WTC11 (cell line): ENCODE data around the gene CTDSPL. TPM values are rescaled to one million over a fixed set of nuclear protein-coding genes. Genes with fewer than 3 reads are reported as not detected.

Experiments used
- ATAC-seq: fragments of 200-7000 bp; cut with Tn5 transposase; 2 replicates; pipeline ENCODE4 v1.10.0; 2021; ENCODE audit warnings: mild to moderate bottlenecking, moderate library complexity
- CTCF ChIA-PET: fragments of 300-600 bp; sonication (Branson Sonifier 250); formaldehyde crosslinking; loops from one replicate; lab custom pipeline; 2021; ENCODE audit warnings: antibody characterized with exemption; lab: Charles Lee
- POLR2A ChIA-PET: fragments of 350-600 bp; sonication (Branson Sonifier 250); formaldehyde crosslinking; loops from one replicate; lab custom pipeline; 2021; ENCODE audit warnings: antibody characterized with exemption; lab: Charles Lee
- DNase-seq: peaks from one replicate; pipeline ENCODE4 v3.0.0; 2021; ENCODE audit warnings: low spot score
- H3K27ac Mint-ChIP-seq: 2 replicates; pipeline ENCODE4 v1.8.0; 2021; ENCODE audit warnings: mixed read lengths
- H3K27me3 Mint-ChIP-seq: 2 replicates; pipeline ENCODE4 v1.8.0; 2021; ENCODE audit warnings: low read depth, mild to moderate bottlenecking, moderate library complexity, mixed read lengths
- H3K36me3 Mint-ChIP-seq: 2 replicates; pipeline ENCODE4 v1.8.0; 2021; ENCODE audit warnings: mixed read lengths
- H3K4me1 Mint-ChIP-seq: 2 replicates; pipeline ENCODE4 v1.8.0; 2022; ENCODE audit warnings: mixed read lengths
- H3K4me3 Mint-ChIP-seq: 2 replicates; pipeline ENCODE4 v1.8.0; 2021; ENCODE audit warnings: mild to moderate bottlenecking, moderate library complexity, mixed read lengths
- H3K9me3 Mint-ChIP-seq: 2 replicates; pipeline ENCODE4 v1.8.0; 2021; ENCODE audit warnings: mixed read lengths
- EMX1 ChIP-seq: fragments of 250-450 bp; sonication (Bioruptor Pico); IDR thresholded peaks from 2 replicates; pipeline ENCODE4 v1.8.0; 2021; ENCODE audit warnings: mild to moderate bottlenecking
- ESRRA ChIP-seq: sonication (generic); formaldehyde crosslinking; IDR thresholded peaks from 2 replicates; pipeline ENCODE4 v1.8.1; 2022; ENCODE audit warnings: mild to moderate bottlenecking, missing genetic modification reagents, borderline replicate concordance
- IRF2 ChIP-seq: sonication (generic); formaldehyde crosslinking; IDR thresholded peaks from 2 replicates; pipeline ENCODE4 v1.8.0; 2022; ENCODE audit warnings: low read depth, missing genetic modification reagents, borderline replicate concordance
- NFATC4 ChIP-seq: fragments of 250-450 bp; sonication (Bioruptor Pico); IDR thresholded peaks from 2 replicates; pipeline ENCODE4 v1.9.0; 2021; ENCODE audit warnings: mild to moderate bottlenecking
- NFYB ChIP-seq: sonication (generic); formaldehyde crosslinking; conservative IDR thresholded peaks from 2 replicates; pipeline ENCODE4 v1.8.0; 2022; ENCODE audit warnings: low read depth, missing genetic modification reagents
- NR3C1 ChIP-seq: sonication (generic); formaldehyde crosslinking; conservative IDR thresholded peaks from 2 replicates; pipeline ENCODE4 v1.8.1; 2023; ENCODE audit warnings: low read depth, mild to moderate bottlenecking, missing genetic modification reagents
- RORB ChIP-seq: fragments of 250-450 bp; sonication (Bioruptor Pico); IDR thresholded peaks from 2 replicates; pipeline ENCODE4 v1.9.0; 2021; ENCODE audit warnings: mild to moderate bottlenecking
- SMAD4 ChIP-seq: sonication (generic); formaldehyde crosslinking; IDR thresholded peaks from 2 replicates; pipeline ENCODE4 v1.8.0; 2022; ENCODE audit warnings: mild to moderate bottlenecking, missing genetic modification reagents
- SOX15 ChIP-seq: fragments of 250-450 bp; sonication (Bioruptor Pico); IDR thresholded peaks from 2 replicates; pipeline ENCODE4 v1.9.0; 2021; ENCODE audit warnings: mild to moderate bottlenecking
- TCF7 ChIP-seq: sonication (generic); formaldehyde crosslinking; IDR thresholded peaks from 2 replicates; pipeline ENCODE4 v1.8.0; 2022; ENCODE audit warnings: mild to moderate bottlenecking, low read depth, missing genetic modification reagents, moderate library complexity
- total RNA-seq: library from RNA; stranded (reverse); gene quantifications from 3 replicates; pipeline ENCODE4 v1.2.3, GENCODE V29; 2021
- TF ChIP-seq, protein P1 (sequence below): sonication (generic); formaldehyde crosslinking; IDR thresholded peaks from 2 replicates; pipeline ENCODE4 v1.8.1; 2022; ENCODE audit warnings: low read depth, mild to moderate bottlenecking, moderate library complexity, missing genetic modification reagents, borderline replicate concordance
- TF ChIP-seq, protein P2 (sequence below): sonication (generic); formaldehyde crosslinking; IDR thresholded peaks from 2 replicates; pipeline ENCODE4 v1.8.1; 2023; ENCODE audit warnings: mild to moderate bottlenecking, missing genetic modification reagents, moderate library complexity
- TF ChIP-seq, protein P3 (sequence below): sonication (generic); formaldehyde crosslinking; IDR thresholded peaks from 2 replicates; pipeline ENCODE4 v1.8.0; 2023; ENCODE audit warnings: missing genetic modification reagents, mild to moderate bottlenecking, borderline replicate concordance
- TF ChIP-seq, protein P4 (sequence below): fragments of 250-450 bp; sonication (Bioruptor Pico); IDR thresholded peaks from 2 replicates; pipeline ENCODE4 v1.9.0; 2021; ENCODE audit warnings: mild to moderate bottlenecking
- TF ChIP-seq, protein P5 (sequence below): sonication (generic); formaldehyde crosslinking; IDR thresholded peaks from 2 replicates; pipeline ENCODE4 v1.8.1; 2022; ENCODE audit warnings: low read depth, missing genetic modification reagents, borderline replicate concordance
- TF ChIP-seq, protein P6 (sequence below): sonication (generic); formaldehyde crosslinking; IDR thresholded peaks from 2 replicates; pipeline ENCODE4 v1.8.0; 2023; ENCODE audit warnings: mild to moderate bottlenecking, missing genetic modification reagents
- TF ChIP-seq, protein P7 (sequence below): sonication (generic); formaldehyde crosslinking; conservative IDR thresholded peaks from 2 replicates; pipeline ENCODE4 v1.8.1; 2022; ENCODE audit warnings: mild to moderate bottlenecking, missing genetic modification reagents
- TF ChIP-seq, protein P8 (sequence below): sonication (generic); formaldehyde crosslinking; conservative IDR thresholded peaks from 2 replicates; pipeline ENCODE4 v1.8.1; 2023; ENCODE audit warnings: mild to moderate bottlenecking, low read depth, missing genetic modification reagents, moderate library complexity
- TF ChIP-seq, protein P9 (sequence below): sonication (generic); formaldehyde crosslinking; IDR thresholded peaks from 2 replicates; pipeline ENCODE4 v1.8.1; 2022; ENCODE audit warnings: mild to moderate bottlenecking, moderate library complexity, missing genetic modification reagents
- TF ChIP-seq, protein P10 (sequence below): sonication (generic); formaldehyde crosslinking; IDR thresholded peaks from 2 replicates; pipeline ENCODE4 v1.8.0; 2022; ENCODE audit warnings: mild to moderate bottlenecking, missing genetic modification reagents

The CTDSPL gene
- total RNA-seq, 1 experiment from 2014 or later = 41.2 TPM

DNA sequence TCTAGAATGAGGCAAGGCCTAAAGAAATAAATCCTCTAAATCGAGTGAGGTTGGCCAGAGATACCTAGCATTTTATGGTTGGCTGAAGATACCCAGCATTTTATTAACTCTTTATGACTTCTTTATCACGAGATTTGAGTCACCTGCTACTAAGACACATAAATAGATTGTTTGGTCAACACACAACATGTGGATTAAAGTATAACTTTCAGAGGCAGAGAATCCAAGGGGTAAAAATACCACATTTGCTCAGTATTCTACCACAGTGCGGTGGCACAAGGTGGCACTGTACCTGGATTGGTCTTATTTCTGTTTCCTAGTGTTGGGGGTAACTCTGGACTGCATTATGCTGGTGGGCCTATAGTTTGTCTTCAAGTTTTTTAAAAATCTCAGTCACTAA is 102.0 kb downstream of the CTDSPL start (continued):
- TF ChIP-seq TCF7 (CRISPR knock-in tag) (no peak), ESRRA (no peak), SOX15 (no peak), EMX1 (no peak), IRF2 (no peak)
- TF ChIP-seq, protein P1, sequence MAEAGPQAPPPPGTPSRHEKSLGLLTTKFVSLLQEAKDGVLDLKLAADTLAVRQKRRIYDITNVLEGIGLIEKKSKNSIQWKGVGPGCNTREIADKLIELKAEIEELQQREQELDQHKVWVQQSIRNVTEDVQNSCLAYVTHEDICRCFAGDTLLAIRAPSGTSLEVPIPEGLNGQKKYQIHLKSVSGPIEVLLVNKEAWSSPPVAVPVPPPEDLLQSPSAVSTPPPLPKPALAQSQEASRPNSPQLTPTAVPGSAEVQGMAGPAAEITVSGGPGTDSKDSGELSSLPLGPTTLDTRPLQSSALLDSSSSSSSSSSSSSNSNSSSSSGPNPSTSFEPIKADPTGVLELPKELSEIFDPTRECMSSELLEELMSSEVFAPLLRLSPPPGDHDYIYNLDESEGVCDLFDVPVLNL (CRISPR knock-in tag) = no peak
- TF ChIP-seq, protein P2, sequence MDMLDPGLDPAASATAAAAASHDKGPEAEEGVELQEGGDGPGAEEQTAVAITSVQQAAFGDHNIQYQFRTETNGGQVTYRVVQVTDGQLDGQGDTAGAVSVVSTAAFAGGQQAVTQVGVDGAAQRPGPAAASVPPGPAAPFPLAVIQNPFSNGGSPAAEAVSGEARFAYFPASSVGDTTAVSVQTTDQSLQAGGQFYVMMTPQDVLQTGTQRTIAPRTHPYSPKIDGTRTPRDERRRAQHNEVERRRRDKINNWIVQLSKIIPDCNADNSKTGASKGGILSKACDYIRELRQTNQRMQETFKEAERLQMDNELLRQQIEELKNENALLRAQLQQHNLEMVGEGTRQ = no peak
- TF ChIP-seq, protein P3, sequence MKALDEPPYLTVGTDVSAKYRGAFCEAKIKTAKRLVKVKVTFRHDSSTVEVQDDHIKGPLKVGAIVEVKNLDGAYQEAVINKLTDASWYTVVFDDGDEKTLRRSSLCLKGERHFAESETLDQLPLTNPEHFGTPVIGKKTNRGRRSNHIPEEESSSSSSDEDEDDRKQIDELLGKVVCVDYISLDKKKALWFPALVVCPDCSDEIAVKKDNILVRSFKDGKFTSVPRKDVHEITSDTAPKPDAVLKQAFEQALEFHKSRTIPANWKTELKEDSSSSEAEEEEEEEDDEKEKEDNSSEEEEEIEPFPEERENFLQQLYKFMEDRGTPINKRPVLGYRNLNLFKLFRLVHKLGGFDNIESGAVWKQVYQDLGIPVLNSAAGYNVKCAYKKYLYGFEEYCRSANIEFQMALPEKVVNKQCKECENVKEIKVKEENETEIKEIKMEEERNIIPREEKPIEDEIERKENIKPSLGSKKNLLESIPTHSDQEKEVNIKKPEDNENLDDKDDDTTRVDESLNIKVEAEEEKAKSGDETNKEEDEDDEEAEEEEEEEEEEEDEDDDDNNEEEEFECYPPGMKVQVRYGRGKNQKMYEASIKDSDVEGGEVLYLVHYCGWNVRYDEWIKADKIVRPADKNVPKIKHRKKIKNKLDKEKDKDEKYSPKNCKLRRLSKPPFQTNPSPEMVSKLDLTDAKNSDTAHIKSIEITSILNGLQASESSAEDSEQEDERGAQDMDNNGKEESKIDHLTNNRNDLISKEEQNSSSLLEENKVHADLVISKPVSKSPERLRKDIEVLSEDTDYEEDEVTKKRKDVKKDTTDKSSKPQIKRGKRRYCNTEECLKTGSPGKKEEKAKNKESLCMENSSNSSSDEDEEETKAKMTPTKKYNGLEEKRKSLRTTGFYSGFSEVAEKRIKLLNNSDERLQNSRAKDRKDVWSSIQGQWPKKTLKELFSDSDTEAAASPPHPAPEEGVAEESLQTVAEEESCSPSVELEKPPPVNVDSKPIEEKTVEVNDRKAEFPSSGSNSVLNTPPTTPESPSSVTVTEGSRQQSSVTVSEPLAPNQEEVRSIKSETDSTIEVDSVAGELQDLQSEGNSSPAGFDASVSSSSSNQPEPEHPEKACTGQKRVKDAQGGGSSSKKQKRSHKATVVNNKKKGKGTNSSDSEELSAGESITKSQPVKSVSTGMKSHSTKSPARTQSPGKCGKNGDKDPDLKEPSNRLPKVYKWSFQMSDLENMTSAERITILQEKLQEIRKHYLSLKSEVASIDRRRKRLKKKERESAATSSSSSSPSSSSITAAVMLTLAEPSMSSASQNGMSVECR (CRISPR knock-in tag) = no peak
- TF ChIP-seq, protein P4, sequence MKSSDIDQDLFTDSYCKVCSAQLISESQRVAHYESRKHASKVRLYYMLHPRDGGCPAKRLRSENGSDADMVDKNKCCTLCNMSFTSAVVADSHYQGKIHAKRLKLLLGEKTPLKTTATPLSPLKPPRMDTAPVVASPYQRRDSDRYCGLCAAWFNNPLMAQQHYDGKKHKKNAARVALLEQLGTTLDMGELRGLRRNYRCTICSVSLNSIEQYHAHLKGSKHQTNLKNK (CRISPR knock-in tag) = no peak
- TF ChIP-seq, protein P5, sequence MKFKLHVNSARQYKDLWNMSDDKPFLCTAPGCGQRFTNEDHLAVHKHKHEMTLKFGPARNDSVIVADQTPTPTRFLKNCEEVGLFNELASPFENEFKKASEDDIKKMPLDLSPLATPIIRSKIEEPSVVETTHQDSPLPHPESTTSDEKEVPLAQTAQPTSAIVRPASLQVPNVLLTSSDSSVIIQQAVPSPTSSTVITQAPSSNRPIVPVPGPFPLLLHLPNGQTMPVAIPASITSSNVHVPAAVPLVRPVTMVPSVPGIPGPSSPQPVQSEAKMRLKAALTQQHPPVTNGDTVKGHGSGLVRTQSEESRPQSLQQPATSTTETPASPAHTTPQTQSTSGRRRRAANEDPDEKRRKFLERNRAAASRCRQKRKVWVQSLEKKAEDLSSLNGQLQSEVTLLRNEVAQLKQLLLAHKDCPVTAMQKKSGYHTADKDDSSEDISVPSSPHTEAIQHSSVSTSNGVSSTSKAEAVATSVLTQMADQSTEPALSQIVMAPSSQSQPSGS (CRISPR knock-in tag) = no peak

DNA sequence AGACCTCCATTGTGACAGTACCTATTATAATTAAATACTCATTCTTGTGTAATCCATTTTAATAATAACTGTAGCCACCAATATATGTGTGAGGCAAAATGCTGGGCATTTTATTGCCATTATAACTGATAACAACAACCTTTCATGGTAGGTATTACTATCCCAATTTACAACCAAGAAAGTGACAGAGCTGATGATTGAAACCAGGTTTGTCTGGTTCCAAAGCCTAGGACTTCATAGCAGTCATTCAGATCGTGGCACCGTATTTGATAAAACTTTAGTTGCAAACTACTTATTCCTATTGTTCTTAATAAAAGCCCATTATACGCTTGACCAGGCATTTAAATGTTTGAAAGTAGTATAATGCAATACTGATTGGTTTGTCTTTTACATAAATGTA is 102.5 kb downstream of the CTDSPL start:
- no peak for DNase-seq
- H3K9me3 Mint-ChIP-seq = no peaks in the 10 kb centered on the region; the same call in 1 of the 2 replicates
- peaks cover 46% of the 10 kb centered on the region for H3K4me1 Mint-ChIP-seq
- ChIA-PET POLR2A (no interaction called here), CTCF (interaction anchor here (0.6 to 2.9 kb wide), 4 partner anchors 10 to 407 kb away, joined by 3 to 24 read pairs (median 5); partner anchors contain the start of gene CTDSPL)
- H3K4me3 Mint-ChIP-seq = no peak overlapping the region
- ATAC-seq = no peak
- H3K36me3 Mint-ChIP-seq = peaks cover 5% of the 10 kb centered on the region
- H3K27me3 Mint-ChIP-seq = no peaks in the 10 kb centered on the region
- H3K27ac Mint-ChIP-seq = no peak overlapping the region
- TF ChIP-seq NFATC4 (CRISPR knock-in tag) (no peak), NR3C1 (no peak), RORB (CRISPR knock-in tag) (no peak), NFYB (CRISPR knock-in tag) (no peak), ESRRA (no peak), TCF7 (CRISPR knock-in tag) (no peak), SMAD4 (CRISPR knock-in tag) (no peak)
- TF ChIP-seq, protein P6, sequence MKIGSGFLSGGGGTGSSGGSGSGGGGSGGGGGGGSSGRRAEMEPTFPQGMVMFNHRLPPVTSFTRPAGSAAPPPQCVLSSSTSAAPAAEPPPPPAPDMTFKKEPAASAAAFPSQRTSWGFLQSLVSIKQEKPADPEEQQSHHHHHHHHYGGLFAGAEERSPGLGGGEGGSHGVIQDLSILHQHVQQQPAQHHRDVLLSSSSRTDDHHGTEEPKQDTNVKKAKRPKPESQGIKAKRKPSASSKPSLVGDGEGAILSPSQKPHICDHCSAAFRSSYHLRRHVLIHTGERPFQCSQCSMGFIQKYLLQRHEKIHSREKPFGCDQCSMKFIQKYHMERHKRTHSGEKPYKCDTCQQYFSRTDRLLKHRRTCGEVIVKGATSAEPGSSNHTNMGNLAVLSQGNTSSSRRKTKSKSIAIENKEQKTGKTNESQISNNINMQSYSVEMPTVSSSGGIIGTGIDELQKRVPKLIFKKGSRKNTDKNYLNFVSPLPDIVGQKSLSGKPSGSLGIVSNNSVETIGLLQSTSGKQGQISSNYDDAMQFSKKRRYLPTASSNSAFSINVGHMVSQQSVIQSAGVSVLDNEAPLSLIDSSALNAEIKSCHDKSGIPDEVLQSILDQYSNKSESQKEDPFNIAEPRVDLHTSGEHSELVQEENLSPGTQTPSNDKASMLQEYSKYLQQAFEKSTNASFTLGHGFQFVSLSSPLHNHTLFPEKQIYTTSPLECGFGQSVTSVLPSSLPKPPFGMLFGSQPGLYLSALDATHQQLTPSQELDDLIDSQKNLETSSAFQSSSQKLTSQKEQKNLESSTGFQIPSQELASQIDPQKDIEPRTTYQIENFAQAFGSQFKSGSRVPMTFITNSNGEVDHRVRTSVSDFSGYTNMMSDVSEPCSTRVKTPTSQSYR (CRISPR knock-in tag) = no peak
- TF ChIP-seq, protein P7, sequence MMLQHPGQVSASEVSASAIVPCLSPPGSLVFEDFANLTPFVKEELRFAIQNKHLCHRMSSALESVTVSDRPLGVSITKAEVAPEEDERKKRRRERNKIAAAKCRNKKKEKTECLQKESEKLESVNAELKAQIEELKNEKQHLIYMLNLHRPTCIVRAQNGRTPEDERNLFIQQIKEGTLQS (CRISPR knock-in tag) = no peak
- TF ChIP-seq, protein P8, sequence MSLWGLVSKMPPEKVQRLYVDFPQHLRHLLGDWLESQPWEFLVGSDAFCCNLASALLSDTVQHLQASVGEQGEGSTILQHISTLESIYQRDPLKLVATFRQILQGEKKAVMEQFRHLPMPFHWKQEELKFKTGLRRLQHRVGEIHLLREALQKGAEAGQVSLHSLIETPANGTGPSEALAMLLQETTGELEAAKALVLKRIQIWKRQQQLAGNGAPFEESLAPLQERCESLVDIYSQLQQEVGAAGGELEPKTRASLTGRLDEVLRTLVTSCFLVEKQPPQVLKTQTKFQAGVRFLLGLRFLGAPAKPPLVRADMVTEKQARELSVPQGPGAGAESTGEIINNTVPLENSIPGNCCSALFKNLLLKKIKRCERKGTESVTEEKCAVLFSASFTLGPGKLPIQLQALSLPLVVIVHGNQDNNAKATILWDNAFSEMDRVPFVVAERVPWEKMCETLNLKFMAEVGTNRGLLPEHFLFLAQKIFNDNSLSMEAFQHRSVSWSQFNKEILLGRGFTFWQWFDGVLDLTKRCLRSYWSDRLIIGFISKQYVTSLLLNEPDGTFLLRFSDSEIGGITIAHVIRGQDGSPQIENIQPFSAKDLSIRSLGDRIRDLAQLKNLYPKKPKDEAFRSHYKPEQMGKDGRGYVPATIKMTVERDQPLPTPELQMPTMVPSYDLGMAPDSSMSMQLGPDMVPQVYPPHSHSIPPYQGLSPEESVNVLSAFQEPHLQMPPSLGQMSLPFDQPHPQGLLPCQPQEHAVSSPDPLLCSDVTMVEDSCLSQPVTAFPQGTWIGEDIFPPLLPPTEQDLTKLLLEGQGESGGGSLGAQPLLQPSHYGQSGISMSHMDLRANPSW (CRISPR knock-in tag) = no peak
- TF ChIP-seq, protein P9, sequence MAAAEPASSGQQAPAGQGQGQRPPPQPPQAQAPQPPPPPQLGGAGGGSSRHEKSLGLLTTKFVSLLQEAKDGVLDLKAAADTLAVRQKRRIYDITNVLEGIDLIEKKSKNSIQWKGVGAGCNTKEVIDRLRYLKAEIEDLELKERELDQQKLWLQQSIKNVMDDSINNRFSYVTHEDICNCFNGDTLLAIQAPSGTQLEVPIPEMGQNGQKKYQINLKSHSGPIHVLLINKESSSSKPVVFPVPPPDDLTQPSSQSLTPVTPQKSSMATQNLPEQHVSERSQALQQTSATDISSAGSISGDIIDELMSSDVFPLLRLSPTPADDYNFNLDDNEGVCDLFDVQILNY (CRISPR knock-in tag) = no peak
- TF ChIP-seq, protein P10, sequence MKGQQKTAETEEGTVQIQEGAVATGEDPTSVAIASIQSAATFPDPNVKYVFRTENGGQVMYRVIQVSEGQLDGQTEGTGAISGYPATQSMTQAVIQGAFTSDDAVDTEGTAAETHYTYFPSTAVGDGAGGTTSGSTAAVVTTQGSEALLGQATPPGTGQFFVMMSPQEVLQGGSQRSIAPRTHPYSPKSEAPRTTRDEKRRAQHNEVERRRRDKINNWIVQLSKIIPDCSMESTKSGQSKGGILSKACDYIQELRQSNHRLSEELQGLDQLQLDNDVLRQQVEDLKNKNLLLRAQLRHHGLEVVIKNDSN = no peak
